ENCODE results near the gene TSKS. TPM values are rescaled to one million over a fixed set of nuclear protein-coding genes. Genes with fewer than 3 reads are reported as not detected.

Gene TSKS
- total and polyA plus RNA-seq, 11 donors: 0.23 to 0.77 (median 0.40) TPM; not detected in 3

DNA sequence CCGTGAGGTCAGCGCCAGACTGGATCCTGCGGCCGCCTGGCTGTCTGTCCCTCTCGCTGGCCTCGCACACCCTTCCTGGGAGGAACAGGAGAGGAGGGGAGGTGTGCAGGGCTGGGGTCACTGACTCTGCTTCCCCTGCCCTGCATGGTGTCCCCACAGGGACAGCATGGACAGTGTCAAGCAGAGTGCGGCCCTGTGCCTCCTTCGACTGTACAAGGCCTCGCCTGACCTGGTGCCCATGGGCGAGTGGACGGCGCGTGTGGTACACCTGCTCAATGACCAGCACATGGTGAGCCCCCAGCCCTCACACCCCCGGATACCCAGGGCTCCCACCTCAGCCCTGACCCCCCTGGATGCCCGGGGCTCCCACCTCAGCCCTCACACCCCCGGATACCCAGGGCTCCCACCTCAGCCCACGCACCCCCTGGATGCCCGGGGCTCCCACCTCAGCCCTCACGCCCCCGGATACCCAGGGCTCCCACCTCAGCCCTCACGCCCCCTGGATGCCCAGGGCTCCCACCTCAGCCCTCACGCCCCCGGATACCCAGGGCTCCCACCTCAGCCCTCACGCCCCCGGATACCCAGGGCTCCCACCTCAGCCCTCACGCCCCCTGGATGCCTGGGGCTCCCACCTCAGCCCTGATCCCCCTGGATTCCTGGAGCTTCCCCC is 28.8 kb upstream of the TSKS start:
- H3K27me3 ChIP-seq: no peaks in the 10 kb centered on the region
- H3K9me3 ChIP-seq: no peaks in the 10 kb centered on the region
- intact Hi-C loops (cut with DNase I): no loop called here
- peak overlapping the region in 1 of 12 donors; percentile 19 for H3K27ac ChIP-seq
- TF ChIP-seq, protein P1, sequence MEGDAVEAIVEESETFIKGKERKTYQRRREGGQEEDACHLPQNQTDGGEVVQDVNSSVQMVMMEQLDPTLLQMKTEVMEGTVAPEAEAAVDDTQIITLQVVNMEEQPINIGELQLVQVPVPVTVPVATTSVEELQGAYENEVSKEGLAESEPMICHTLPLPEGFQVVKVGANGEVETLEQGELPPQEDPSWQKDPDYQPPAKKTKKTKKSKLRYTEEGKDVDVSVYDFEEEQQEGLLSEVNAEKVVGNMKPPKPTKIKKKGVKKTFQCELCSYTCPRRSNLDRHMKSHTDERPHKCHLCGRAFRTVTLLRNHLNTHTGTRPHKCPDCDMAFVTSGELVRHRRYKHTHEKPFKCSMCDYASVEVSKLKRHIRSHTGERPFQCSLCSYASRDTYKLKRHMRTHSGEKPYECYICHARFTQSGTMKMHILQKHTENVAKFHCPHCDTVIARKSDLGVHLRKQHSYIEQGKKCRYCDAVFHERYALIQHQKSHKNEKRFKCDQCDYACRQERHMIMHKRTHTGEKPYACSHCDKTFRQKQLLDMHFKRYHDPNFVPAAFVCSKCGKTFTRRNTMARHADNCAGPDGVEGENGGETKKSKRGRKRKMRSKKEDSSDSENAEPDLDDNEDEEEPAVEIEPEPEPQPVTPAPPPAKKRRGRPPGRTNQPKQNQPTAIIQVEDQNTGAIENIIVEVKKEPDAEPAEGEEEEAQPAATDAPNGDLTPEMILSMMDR (IDR thresholded peaks at IDR 0.05): no peak
- TF ChIP-seq POLR2A (IDR thresholded peaks at IDR 0.05): no peak
- 94 to 97% (median 95%) methylated on average over 9 to 26 of the region's 26 CpGs for WGBS, 4 donors
- no peak overlapping the region for H3K4me3 ChIP-seq
- no peak for ATAC-seq
- peaks cover 0 to 12% (median 2%) of the 10 kb centered on the region in 12 donors for H3K4me1 ChIP-seq
- peaks cover 5 to 94% (median 66%) of the 10 kb centered on the region in 9 donors for H3K36me3 ChIP-seq
- no peak for DNase-seq

DNA sequence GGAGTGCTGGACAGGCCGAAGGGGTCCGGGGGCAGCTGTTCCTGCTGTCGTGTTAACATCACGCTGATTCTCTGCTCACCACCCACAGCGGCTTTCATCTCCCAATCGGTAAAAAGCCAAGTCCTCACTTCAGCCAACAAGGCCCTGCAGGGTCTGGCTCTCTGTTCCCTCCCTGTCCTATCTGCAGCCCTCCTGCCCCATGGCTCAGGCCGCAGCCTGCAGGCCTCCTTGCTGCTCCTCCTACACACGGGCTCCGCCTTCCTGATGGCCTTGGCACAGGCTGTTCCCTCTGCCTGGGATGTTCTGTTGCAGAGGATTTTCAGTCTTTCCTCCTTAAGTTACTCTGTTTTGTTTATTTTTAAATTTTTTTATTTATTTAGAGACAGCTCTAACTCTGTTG is 27.8 kb upstream of the TSKS start:
- Histone ChIP-seq H3K27ac (peak overlapping the region in 4 of 12 donors; percentile 5 to 49 (median 33)), H3K4me1 (peaks cover 0 to 18% (median 6%) of the 10 kb centered on the region in 12 donors), H3K27me3 (no peaks in the 10 kb centered on the region), H3K9me3 (no peaks in the 10 kb centered on the region), H3K36me3 (peaks cover 0 to 94% (median 58%) of the 10 kb centered on the region in 9 donors), H3K4me3 (no peak overlapping the region)
- no peak for TF ChIP-seq POLR2A (IDR thresholded peaks at IDR 0.05)
- TF ChIP-seq, protein P1 (IDR thresholded peaks at IDR 0.05): no peak
- 59 to 68% (median 67%) methylated on average over 9 of the region's 9 CpGs for WGBS, 4 donors
- peak in 2 of 5 donors; percentile 48 to 70 for DNase-seq
- ATAC-seq: peak; percentile 56 to 72 (median 66)
- intact Hi-C loops (cut with DNase I): no loop called here

- Histone ChIP-seq H3K9me3 (no peaks in the 10 kb centered on the region), H3K27ac (no peak overlapping the region), H3K36me3 (peaks cover 0 to 94% (median 58%) of the 10 kb centered on the region in 9 donors), H3K27me3 (no peaks in the 10 kb centered on the region), H3K4me3 (no peak overlapping the region), H3K4me1 (peaks cover 0 to 18% (median 6%) of the 10 kb centered on the region in 12 donors)
- no peak for TF ChIP-seq POLR2A (IDR thresholded peaks at IDR 0.05)
- TF ChIP-seq, protein P1 (IDR thresholded peaks at IDR 0.05): no peak
- intact Hi-C loops (cut with DNase I): no loop called here
- no peak for ATAC-seq
- DNase-seq: no peak
- WGBS, 4 donors: 85 to 90% (median 87%) methylated on average over 4 to 10 of the region's 10 CpGs
Measured at GRCh38 chr19:49788857-49789256, 25.8 kb upstream of the TSKS start.

GRCh38 chr19:49787746-49788145 is 24.6 kb upstream of the TSKS start:
- intact Hi-C loops (cut with DNase I): no loop called here
- H3K4me1 ChIP-seq: peaks cover 0 to 18% (median 6%) of the 10 kb centered on the region in 12 donors
- no peak for TF ChIP-seq POLR2A (IDR thresholded peaks at IDR 0.05)
- TF ChIP-seq, protein P1 (IDR thresholded peaks at IDR 0.05): no peak
- peaks cover 0 to 94% (median 58%) of the 10 kb centered on the region in 9 donors for H3K36me3 ChIP-seq
- 85 to 94% (median 91%) methylated on average over 5 of the region's 5 CpGs for WGBS, 4 donors
- no peaks in the 10 kb centered on the region for H3K9me3 ChIP-seq
- no peaks in the 10 kb centered on the region for H3K27me3 ChIP-seq
- no peak for ATAC-seq
- no peak overlapping the region for H3K27ac ChIP-seq
- no peak overlapping the region for H3K4me3 ChIP-seq
- DNase-seq: no peak
